Colonic mucosa (tissue), 4 donors: ENCODE data around the gene WDR55. TPM values are rescaled to one million over a fixed set of nuclear protein-coding genes. Genes with fewer than 3 reads are reported as not detected.
"Not testable (repeated sequence)": the region's sequence is repeated elsewhere in the genome, so short reads cannot be mapped to it uniquely, and the experiment has no call there.

Experiments
- DNase-seq: peaks from one replicate; pipeline ENCODE4 v3.0.0-alpha.2; 2020
- H3K27ac ChIP-seq: fragments of 200-600 bp; one replicate; pipeline ENCODE4 v1.8.0; 2021
- H3K27me3 ChIP-seq: fragments of 200-600 bp; one replicate; pipeline ENCODE4 v1.8.0; 2021
- H3K36me3 ChIP-seq: fragments of 200-600 bp; one replicate; pipeline ENCODE4 v1.8.0; 2021
- H3K4me1 ChIP-seq: fragments of 200-600 bp; one replicate; pipeline ENCODE4 v1.8.0; 2021; ENCODE audit warnings: mild to moderate bottlenecking
- H3K4me3 ChIP-seq: fragments of 200-600 bp; one replicate; pipeline ENCODE4 v1.8.0; 2021
- H3K9ac ChIP-seq, 2 donors: one replicate each; pipeline ENCODE4 v1.7.0; 2013; ENCODE audit warnings: control low read depth in 2 of 2, low read depth in 2 of 2, low read length in 2 of 2
- H3K9me3 ChIP-seq: fragments of 200-600 bp; one replicate; pipeline ENCODE4 v1.8.0; 2021
- intact Hi-C: fragments of 100-400 bp; cut with DNase I; formaldehyde crosslinking; loops from one replicate; pipeline ENCODE4 v1.14.1; 2022
- total RNA-seq, 2 donors: library from RNA; stranded (reverse); fragmentation: NEBNext Ultra II Directional in 1 of 2; extraction: Animal tissue kit (Norgen Biotek cat#: 25700) in 1 of 2; gene quantifications; one replicate each; pipeline ENCODE4 v1.2.1, GENCODE V29; 2021
- TF ChIP-seq, protein P1 (sequence below): fragments of 200-600 bp; IDR thresholded peaks from one replicate; pipeline ENCODE4 v1.8.0; 2022; ENCODE audit warnings: antibody characterized with exemption, mild to moderate bottlenecking
- donor health status: healthy.
- donor health status: DM: no; HTN: no; CAD: no.
- donor health status: DM: no; HTN: no; CAD: no.

Gene WDR55
- total RNA-seq, 2 donors from 2014 or later, result 28.7 to 47.8 TPM

- intact Hi-C loops, result loop anchor here (5.0 kb wide), 1 partner anchor 267 kb away; no protein-coding TSS in a partner anchor
- DNase-seq, result peak; percentile 99
- no peaks in the 10 kb centered on the region for H3K27me3 ChIP-seq
- no peaks in the 10 kb centered on the region for H3K36me3 ChIP-seq
- H3K4me3 ChIP-seq, result peak within 1 kb of the TSS; percentile 82
- TF ChIP-seq, protein P1, sequence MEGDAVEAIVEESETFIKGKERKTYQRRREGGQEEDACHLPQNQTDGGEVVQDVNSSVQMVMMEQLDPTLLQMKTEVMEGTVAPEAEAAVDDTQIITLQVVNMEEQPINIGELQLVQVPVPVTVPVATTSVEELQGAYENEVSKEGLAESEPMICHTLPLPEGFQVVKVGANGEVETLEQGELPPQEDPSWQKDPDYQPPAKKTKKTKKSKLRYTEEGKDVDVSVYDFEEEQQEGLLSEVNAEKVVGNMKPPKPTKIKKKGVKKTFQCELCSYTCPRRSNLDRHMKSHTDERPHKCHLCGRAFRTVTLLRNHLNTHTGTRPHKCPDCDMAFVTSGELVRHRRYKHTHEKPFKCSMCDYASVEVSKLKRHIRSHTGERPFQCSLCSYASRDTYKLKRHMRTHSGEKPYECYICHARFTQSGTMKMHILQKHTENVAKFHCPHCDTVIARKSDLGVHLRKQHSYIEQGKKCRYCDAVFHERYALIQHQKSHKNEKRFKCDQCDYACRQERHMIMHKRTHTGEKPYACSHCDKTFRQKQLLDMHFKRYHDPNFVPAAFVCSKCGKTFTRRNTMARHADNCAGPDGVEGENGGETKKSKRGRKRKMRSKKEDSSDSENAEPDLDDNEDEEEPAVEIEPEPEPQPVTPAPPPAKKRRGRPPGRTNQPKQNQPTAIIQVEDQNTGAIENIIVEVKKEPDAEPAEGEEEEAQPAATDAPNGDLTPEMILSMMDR, result peak; percentile 77
- no peaks in the 10 kb centered on the region for H3K4me1 ChIP-seq
- no peaks in the 10 kb centered on the region for H3K9me3 ChIP-seq
- peak within 1 kb of the TSS; percentile 86 to 89 for H3K9ac ChIP-seq
- peak within 1 kb of the TSS; percentile 95 for H3K27ac ChIP-seq
These were observed 25.3 kb upstream of the WDR55 start, which contains the start of gene TMCO6 for GRCh38 chr5:140639148-140639981. Gene TMCO6 (plus strand): TSS chr5:140639451. CDS start chr5:140639528, 77 bp downstream.

DNA sequence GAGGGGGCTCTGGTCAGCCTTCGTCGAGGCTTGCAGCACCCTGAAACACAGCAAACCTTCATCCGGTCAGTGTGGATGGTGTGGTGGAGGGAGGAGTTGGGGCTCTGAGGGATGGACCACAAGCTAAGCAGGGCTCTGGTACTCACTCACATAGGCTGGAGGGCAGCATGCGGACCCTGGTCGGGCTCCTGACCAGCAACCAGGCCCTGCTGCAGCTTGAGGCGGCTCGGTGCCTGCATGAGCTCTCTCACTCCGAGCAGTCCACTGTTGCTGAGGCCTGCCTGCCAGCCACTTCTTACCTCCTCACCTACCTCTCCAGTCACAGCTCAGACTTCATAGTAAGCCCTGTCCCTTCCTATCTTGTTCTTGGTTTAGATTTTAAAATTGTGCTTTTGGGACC lies 23.0 kb upstream of the WDR55 start:
- Histone ChIP-seq H3K4me1 (peaks cover 8% of the 10 kb centered on the region), H3K4me3 (no peak overlapping the region), H3K9me3 (no peaks in the 10 kb centered on the region), H3K27me3 (no peaks in the 10 kb centered on the region), H3K9ac (no peak overlapping the region), H3K36me3 (peaks cover 10% of the 10 kb centered on the region), H3K27ac (no peak overlapping the region)
- TF ChIP-seq, protein P1, result no peak
- DNase-seq, result no peak
- intact Hi-C loops, result loop anchor here (2.0 to 10.0 kb wide), 2 partner anchors 53 to 77 kb away; partner anchors contain the start of genes APBB3, HARS1, HARS2 and SLC35A4

- Histone ChIP-seq H3K9me3 (no peaks in the 10 kb centered on the region), H3K4me3 (no peak overlapping the region), H3K9ac (no peak overlapping the region), H3K27me3 (no peaks in the 10 kb centered on the region), H3K4me1 (peaks cover 8% of the 10 kb centered on the region), H3K36me3 (peaks cover 10% of the 10 kb centered on the region), H3K27ac (no peak overlapping the region)
- no peak for DNase-seq
- TF ChIP-seq, protein P1, result no peak
- intact Hi-C loops, result loop anchor here (10.0 kb wide), 1 partner anchor 52 kb away; the partner anchor contains the start of genes HARS1 and HARS2
These were observed 22.0 kb upstream of the WDR55 start for GRCh38 chr5:140642718-140643117.

DNA sequence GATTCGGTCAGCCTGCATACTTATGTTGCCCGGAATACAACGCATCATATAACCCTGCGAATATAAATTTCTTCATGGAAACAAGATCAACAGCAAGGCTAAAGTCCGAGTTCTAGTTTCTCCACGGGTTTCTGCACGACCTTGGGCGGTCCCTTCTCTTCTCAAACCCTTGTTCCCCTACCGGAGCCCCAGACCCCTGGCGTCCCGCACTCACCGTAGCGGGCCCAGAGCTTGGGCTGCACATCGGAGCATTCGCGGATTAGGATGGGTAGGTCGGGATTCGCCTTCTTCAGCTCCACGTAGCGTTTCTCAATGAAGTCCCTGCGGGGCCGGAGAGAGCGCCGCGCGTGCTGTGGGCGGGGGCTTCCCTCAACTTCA lies 17.7 kb upstream of the WDR55 start:
- Histone ChIP-seq H3K4me3 (peak overlapping the region; percentile 98), H3K27ac (peak overlapping the region; percentile 84), H3K36me3 (peaks cover 22% of the 10 kb centered on the region), H3K4me1 (peaks cover 11% of the 10 kb centered on the region), H3K9ac (peak overlapping the region; percentile 86 to 96), H3K27me3 (no peaks in the 10 kb centered on the region), H3K9me3 (no peaks in the 10 kb centered on the region)
- TF ChIP-seq, protein P1, result no peak
- intact Hi-C loops, result loop anchor here (10.0 kb wide), 1 partner anchor 48 kb away; the partner anchor contains the start of genes HARS1 and HARS2
- DNase-seq, result no peak

- Histone ChIP-seq H3K9ac (no peak overlapping the region), H3K9me3 (no peaks in the 10 kb centered on the region), H3K4me3 (no peak overlapping the region), H3K36me3 (peaks cover 38% of the 10 kb centered on the region), H3K27me3 (no peaks in the 10 kb centered on the region), H3K27ac (no peak overlapping the region), H3K4me1 (no peaks in the 10 kb centered on the region)
- DNase-seq, result no peak
- TF ChIP-seq, protein P1, result no peak
- intact Hi-C loops, result no loop called here
These were observed 5.8 kb upstream of the WDR55 start for GRCh38 chr5:140658870-140659269.

- not testable (repeated sequence) for H3K4me1 ChIP-seq, DNase-seq
- H3K36me3 ChIP-seq, result peaks cover 31% of the 10 kb centered on the region
These were observed 4.3 kb upstream of the WDR55 start for GRCh38 chr5:140660371-140660770.

More at GRCh38 chr5:140660371-140660770, 4.3 kb upstream of the WDR55 start:
- H3K9me3 ChIP-seq, intact Hi-C loops, H3K27ac ChIP-seq, H3K4me3 ChIP-seq, H3K27me3 ChIP-seq, H3K9ac ChIP-seq: not testable (repeated sequence)
